ENCODE results near the gene OSBPL2. TPM values are rescaled to one million over a fixed set of nuclear protein-coding genes. Genes with fewer than 3 reads are reported as not detected.

Gene OSBPL2
- total RNA-seq, 5 donors from 2014 or later (not counting 1 experiment from before 2014, with no cell fraction given), result 57.0 to 70.1 (median 63.0) TPM

GRCh38 chr20:62200491-62201172, 37.7 kb upstream of the OSBPL2 start:
- H3K27me3 ChIP-seq (replicated peaks in 1 of 2; ENCODE audit: control insufficient read depth in 2 of 2, extremely low read depth in 1 of 2, insufficient read depth in 2 of 2, low read length in 1 of 2), result no peaks in the 10 kb centered on the region
- POLR2A ChIA-PET, result no interaction called here
- Mint-ChIP-seq H3K4me1 (peaks cover 0 to 2% (median 0%) of the 10 kb centered on the region in 3 donors), H3K27ac (no peak overlapping the region), H3K9me3 (no peaks in the 10 kb centered on the region), H3K36me3 (peaks cover 38% of the 10 kb centered on the region), H3K4me3 (no peak overlapping the region), H3K27me3 (no peaks in the 10 kb centered on the region)
- peaks cover 11 to 53% of the 10 kb centered on the region in 2 donors for H3K36me3 ChIP-seq (ENCODE audit: control insufficient read depth in 2 of 2, extremely low read depth in 1 of 2, insufficient read depth in 1 of 2, low read length in 1 of 2)
- H3K27ac ChIP-seq (ENCODE audit: low read length), result no peak overlapping the region
- H3K4me1 ChIP-seq (ENCODE audit: control insufficient read depth in 1 of 2, extremely low read depth in 1 of 2, insufficient read depth in 2 of 2, low read length in 2 of 2), result no peaks in the 10 kb centered on the region
- ATAC-seq (replicated peaks in 1 of 4) (no peak), DNase-seq (no peak)
- H3K4me3 ChIP-seq (ENCODE audit: control insufficient read depth in 1 of 2, extremely low read depth in 1 of 2, low read length in 1 of 2), result no peak overlapping the region
- WGBS (ENCODE audit: insufficient coverage), result 96% methylated on average over 30 of the region's 38 CpGs
- H3K9me3 ChIP-seq, result no peaks in the 10 kb centered on the region
- CTCF ChIA-PET, result no interaction called here

GRCh38 chr20:62201173-62202082, 36.9 kb upstream of the OSBPL2 start:
- POLR2A ChIA-PET, result no interaction called here
- 91% methylated on average over 36 of the region's 38 CpGs for WGBS (ENCODE audit: insufficient coverage)
- DNase-seq (no peak), ATAC-seq (replicated peaks in 1 of 4) (no peak)
- H3K27ac ChIP-seq (ENCODE audit: low read length), result no peak overlapping the region
- Mint-ChIP-seq H3K27me3 (no peaks in the 10 kb centered on the region), H3K36me3 (peaks cover 37% of the 10 kb centered on the region), H3K27ac (no peak overlapping the region), H3K4me1 (no peaks in the 10 kb centered on the region), H3K9me3 (no peaks in the 10 kb centered on the region), H3K4me3 (no peak overlapping the region)
- H3K4me3 ChIP-seq (ENCODE audit: control insufficient read depth in 1 of 2, extremely low read depth in 1 of 2, low read length in 1 of 2), result no peak overlapping the region
- CTCF ChIA-PET, result no interaction called here
- no peaks in the 10 kb centered on the region for H3K27me3 ChIP-seq (replicated peaks in 1 of 2; ENCODE audit: control insufficient read depth in 2 of 2, extremely low read depth in 1 of 2, insufficient read depth in 2 of 2, low read length in 1 of 2)
- no peaks in the 10 kb centered on the region for H3K9me3 ChIP-seq
- H3K4me1 ChIP-seq (ENCODE audit: control insufficient read depth in 1 of 2, extremely low read depth in 1 of 2, insufficient read depth in 2 of 2, low read length in 2 of 2), result no peaks in the 10 kb centered on the region
- peaks cover 15 to 51% of the 10 kb centered on the region in 2 donors for H3K36me3 ChIP-seq (ENCODE audit: control insufficient read depth in 2 of 2, extremely low read depth in 1 of 2, insufficient read depth in 1 of 2, low read length in 1 of 2)

- Histone ChIP-seq H3K36me3 (ENCODE audit: control insufficient read depth in 2 of 2, extremely low read depth in 1 of 2, insufficient read depth in 1 of 2, low read length in 1 of 2) (peaks cover 15 to 51% of the 10 kb centered on the region in 2 donors), H3K27ac (ENCODE audit: low read length) (no peak overlapping the region), H3K4me3 (ENCODE audit: control insufficient read depth in 1 of 2, extremely low read depth in 1 of 2, low read length in 1 of 2) (no peak overlapping the region), H3K27me3 (replicated peaks in 1 of 2; ENCODE audit: control insufficient read depth in 2 of 2, extremely low read depth in 1 of 2, insufficient read depth in 2 of 2, low read length in 1 of 2) (no peaks in the 10 kb centered on the region), H3K4me1 (ENCODE audit: control insufficient read depth in 1 of 2, extremely low read depth in 1 of 2, insufficient read depth in 2 of 2, low read length in 2 of 2) (no peaks in the 10 kb centered on the region), H3K9me3 (no peaks in the 10 kb centered on the region)
- Mint-ChIP-seq H3K27ac (no peak overlapping the region), H3K9me3 (no peaks in the 10 kb centered on the region), H3K4me1 (no peaks in the 10 kb centered on the region), H3K36me3 (peaks cover 37% of the 10 kb centered on the region), H3K27me3 (no peaks in the 10 kb centered on the region), H3K4me3 (no peak overlapping the region)
- ATAC-seq (replicated peaks in 1 of 4) (no peak), DNase-seq (no peak)
- CTCF ChIA-PET, result no interaction called here
- POLR2A ChIA-PET, result no interaction called here
- 77% methylated on average over 5 of the region's 5 CpGs for WGBS (ENCODE audit: insufficient coverage)
Observed at GRCh38 chr20:62202083-62202395, 36.3 kb upstream of the OSBPL2 start.

- ATAC-seq (replicated peaks in 1 of 4) (no peak), DNase-seq (no peak)
- Histone ChIP-seq H3K4me3 (ENCODE audit: control insufficient read depth in 1 of 2, extremely low read depth in 1 of 2, low read length in 1 of 2) (no peak overlapping the region), H3K27me3 (replicated peaks in 1 of 2; ENCODE audit: control insufficient read depth in 2 of 2, extremely low read depth in 1 of 2, insufficient read depth in 2 of 2, low read length in 1 of 2) (no peaks in the 10 kb centered on the region), H3K9me3 (no peaks in the 10 kb centered on the region), H3K36me3 (ENCODE audit: control insufficient read depth in 2 of 2, extremely low read depth in 1 of 2, insufficient read depth in 1 of 2, low read length in 1 of 2) (peaks cover 15 to 44% of the 10 kb centered on the region in 2 donors), H3K4me1 (ENCODE audit: control insufficient read depth in 1 of 2, extremely low read depth in 1 of 2, insufficient read depth in 2 of 2, low read length in 2 of 2) (no peaks in the 10 kb centered on the region), H3K27ac (ENCODE audit: low read length) (no peak overlapping the region)
- ChIA-PET POLR2A (no interaction called here), CTCF (interaction anchor here in 1 of 2 donors (0.6 kb wide), 1 partner anchor 52 kb away, joined by 3 read pairs; no protein-coding TSS in a partner anchor)
- H3K36me3 Mint-ChIP-seq, result peaks cover 40% of the 10 kb centered on the region
- H3K9me3 Mint-ChIP-seq, result no peaks in the 10 kb centered on the region
- 94% methylated on average over 18 of the region's 23 CpGs for WGBS (ENCODE audit: insufficient coverage)
- no peaks in the 10 kb centered on the region for H3K27me3 Mint-ChIP-seq
- no peak overlapping the region for H3K4me3 Mint-ChIP-seq
- no peaks in the 10 kb centered on the region for H3K4me1 Mint-ChIP-seq
- H3K27ac Mint-ChIP-seq, result no peak overlapping the region
Observed at GRCh38 chr20:62202676-62203377, 35.5 kb upstream of the OSBPL2 start.

- no peaks in the 10 kb centered on the region for H3K27me3 Mint-ChIP-seq
- Histone ChIP-seq H3K4me1 (ENCODE audit: control insufficient read depth in 1 of 2, extremely low read depth in 1 of 2, insufficient read depth in 2 of 2, low read length in 2 of 2) (no peaks in the 10 kb centered on the region), H3K27me3 (replicated peaks in 1 of 2; ENCODE audit: control insufficient read depth in 2 of 2, extremely low read depth in 1 of 2, insufficient read depth in 2 of 2, low read length in 1 of 2) (no peaks in the 10 kb centered on the region), H3K27ac (ENCODE audit: low read length) (no peak overlapping the region), H3K9me3 (no peaks in the 10 kb centered on the region), H3K4me3 (ENCODE audit: control insufficient read depth in 1 of 2, extremely low read depth in 1 of 2, low read length in 1 of 2) (no peak overlapping the region), H3K36me3 (ENCODE audit: control insufficient read depth in 2 of 2, extremely low read depth in 1 of 2, insufficient read depth in 1 of 2, low read length in 1 of 2) (peaks cover 8 to 38% of the 10 kb centered on the region in 2 donors)
- ChIA-PET POLR2A (no interaction called here), CTCF (no interaction called here)
- H3K9me3 Mint-ChIP-seq, result no peaks in the 10 kb centered on the region
- H3K36me3 Mint-ChIP-seq, result peaks cover 39% of the 10 kb centered on the region
- H3K4me1 Mint-ChIP-seq, result no peaks in the 10 kb centered on the region
- ATAC-seq (replicated peaks in 1 of 4), result no peak
- no peak for DNase-seq
- no peak overlapping the region for H3K27ac Mint-ChIP-seq
- H3K4me3 Mint-ChIP-seq, result no peak overlapping the region
- WGBS (ENCODE audit: insufficient coverage), result 95% methylated on average over 12 of the region's 22 CpGs
Observed at GRCh38 chr20:62203378-62204030, 34.8 kb upstream of the OSBPL2 start.
